PFSK-1 (cell line): ENCODE measurements around the gene RTP2.

Experiments
- FOXP2 ChIP-seq: optimal IDR thresholded peaks from 2 replicates; pipeline ENCODE3; 2011; ENCODE audit warnings: borderline replicate concordance, control low read depth, inconsistent platforms; ENCODE audit not compliant: insufficient read depth; ENCODE audit errors: extremely low read length, extremely low read depth
- POLR2AphosphoS5 ChIP-seq: IDR thresholded peaks from 2 replicates; pipeline ENCODE4 v1.6.1; 2012; ENCODE audit warnings: low read depth, mild to moderate bottlenecking, control low read depth, low read length, moderate library complexity
- TAF1 ChIP-seq: IDR thresholded peaks from 2 replicates; pipeline ENCODE4 v1.6.1; 2012; ENCODE audit warnings: low read length, control low read depth, borderline replicate concordance; ENCODE audit not compliant: insufficient read depth

DNA sequence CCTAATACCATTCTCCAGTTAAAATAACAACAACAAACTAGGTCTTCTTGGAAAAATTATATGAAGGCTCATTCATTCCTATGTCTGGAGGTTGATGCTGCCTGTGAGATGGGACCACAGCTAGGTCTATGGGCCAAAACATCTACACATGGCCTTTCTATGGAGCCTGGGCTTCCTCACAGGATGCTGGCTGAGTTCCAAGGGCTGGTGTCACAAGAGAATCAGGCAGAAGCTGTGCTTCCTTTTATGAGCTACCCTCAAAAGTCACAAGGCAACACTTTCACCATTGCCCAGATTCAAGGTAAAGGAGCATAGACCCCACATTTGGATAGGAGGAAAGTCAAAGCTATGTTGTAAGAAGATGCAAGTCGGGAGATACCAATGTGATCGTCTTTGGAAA, 4.6 kb upstream of the RTP2 start:
- no peak for TF ChIP-seq POLR2AphosphoS5
- TF ChIP-seq FOXP2 = no peak
- TF ChIP-seq TAF1 = no peak
